ENCODE data around the gene TRIM67. TPM values are rescaled to one million over a fixed set of nuclear protein-coding genes. Genes with fewer than 3 reads are reported as not detected.
A peak's percentile ranks its signal among the peaks of the same experiment; 100 is the strongest.

Gene TRIM67
- total and polyA plus RNA-seq, 9 of the 15 experiments (the other 6 are each of a cell fraction or from before 2014, with no cell fraction given), result 0.04 to 0.60 (median 0.31) TPM

DNA sequence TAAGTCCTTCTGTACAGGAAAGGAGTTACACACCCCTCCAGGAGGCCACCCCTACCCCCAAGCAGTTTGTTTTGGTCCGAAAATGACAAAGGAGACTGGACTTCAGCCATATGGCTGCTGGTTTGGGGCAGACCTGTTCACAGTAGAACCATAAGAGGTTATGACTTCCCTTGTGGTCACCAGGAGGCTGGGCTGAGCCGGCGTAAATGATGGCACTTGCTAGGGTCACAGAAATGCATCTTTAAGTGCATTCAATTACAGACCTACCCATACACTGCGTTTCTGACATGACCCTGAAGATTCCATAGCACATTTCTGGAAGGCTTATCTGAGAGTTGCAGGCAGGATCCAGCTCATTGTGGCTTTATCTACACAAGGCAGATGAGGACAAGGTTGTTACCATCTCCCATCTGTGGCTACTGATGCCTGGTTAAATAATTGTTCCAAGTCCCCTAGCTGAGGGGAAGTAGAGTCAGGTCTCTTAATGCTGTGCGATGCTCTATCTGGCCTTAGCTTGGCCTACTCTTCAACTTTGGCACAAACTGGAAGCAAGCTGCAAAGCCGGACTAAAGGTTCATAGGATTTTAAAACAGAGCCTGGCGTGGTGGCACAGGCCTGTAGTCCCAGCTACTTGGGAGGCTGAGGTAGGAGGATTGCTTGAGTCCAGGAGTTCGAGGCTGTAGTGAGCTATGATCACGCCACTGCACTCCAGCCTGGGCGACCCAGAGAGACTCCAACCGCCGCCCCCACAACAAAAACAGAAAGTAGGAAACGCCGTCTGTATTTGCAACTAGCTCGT, 1.7 kb upstream of the TRIM67 start (continued):
- TF ChIP-seq, protein P1, sequence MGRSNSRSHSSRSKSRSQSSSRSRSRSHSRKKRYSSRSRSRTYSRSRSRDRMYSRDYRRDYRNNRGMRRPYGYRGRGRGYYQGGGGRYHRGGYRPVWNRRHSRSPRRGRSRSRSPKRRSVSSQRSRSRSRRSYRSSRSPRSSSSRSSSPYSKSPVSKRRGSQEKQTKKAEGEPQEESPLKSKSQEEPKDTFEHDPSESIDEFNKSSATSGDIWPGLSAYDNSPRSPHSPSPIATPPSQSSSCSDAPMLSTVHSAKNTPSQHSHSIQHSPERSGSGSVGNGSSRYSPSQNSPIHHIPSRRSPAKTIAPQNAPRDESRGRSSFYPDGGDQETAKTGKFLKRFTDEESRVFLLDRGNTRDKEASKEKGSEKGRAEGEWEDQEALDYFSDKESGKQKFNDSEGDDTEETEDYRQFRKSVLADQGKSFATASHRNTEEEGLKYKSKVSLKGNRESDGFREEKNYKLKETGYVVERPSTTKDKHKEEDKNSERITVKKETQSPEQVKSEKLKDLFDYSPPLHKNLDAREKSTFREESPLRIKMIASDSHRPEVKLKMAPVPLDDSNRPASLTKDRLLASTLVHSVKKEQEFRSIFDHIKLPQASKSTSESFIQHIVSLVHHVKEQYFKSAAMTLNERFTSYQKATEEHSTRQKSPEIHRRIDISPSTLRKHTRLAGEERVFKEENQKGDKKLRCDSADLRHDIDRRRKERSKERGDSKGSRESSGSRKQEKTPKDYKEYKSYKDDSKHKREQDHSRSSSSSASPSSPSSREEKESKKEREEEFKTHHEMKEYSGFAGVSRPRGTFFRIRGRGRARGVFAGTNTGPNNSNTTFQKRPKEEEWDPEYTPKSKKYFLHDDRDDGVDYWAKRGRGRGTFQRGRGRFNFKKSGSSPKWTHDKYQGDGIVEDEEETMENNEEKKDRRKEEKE (IDR thresholded peaks at IDR 0.05; ENCODE audit: borderline replicate concordance in 1 of 2, control insufficient read depth in 1 of 2, low read depth in 2 of 2, low read length in 1 of 2), result no peak
- TF ChIP-seq TEAD1 (CRISPR knock-in tag; IDR thresholded peaks at IDR 0.05), result peak; percentile 97
- peak; percentile 95 for TF ChIP-seq ELF4 (CRISPR knock-in tag; IDR thresholded peaks at IDR 0.05)
- TF ChIP-seq, protein P2, sequence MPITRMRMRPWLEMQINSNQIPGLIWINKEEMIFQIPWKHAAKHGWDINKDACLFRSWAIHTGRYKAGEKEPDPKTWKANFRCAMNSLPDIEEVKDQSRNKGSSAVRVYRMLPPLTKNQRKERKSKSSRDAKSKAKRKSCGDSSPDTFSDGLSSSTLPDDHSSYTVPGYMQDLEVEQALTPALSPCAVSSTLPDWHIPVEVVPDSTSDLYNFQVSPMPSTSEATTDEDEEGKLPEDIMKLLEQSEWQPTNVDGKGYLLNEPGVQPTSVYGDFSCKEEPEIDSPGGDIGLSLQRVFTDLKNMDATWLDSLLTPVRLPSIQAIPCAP (CRISPR knock-in tag; IDR thresholded peaks at IDR 0.05; ENCODE audit: borderline replicate concordance), result no peak
- TF ChIP-seq, protein P3, sequence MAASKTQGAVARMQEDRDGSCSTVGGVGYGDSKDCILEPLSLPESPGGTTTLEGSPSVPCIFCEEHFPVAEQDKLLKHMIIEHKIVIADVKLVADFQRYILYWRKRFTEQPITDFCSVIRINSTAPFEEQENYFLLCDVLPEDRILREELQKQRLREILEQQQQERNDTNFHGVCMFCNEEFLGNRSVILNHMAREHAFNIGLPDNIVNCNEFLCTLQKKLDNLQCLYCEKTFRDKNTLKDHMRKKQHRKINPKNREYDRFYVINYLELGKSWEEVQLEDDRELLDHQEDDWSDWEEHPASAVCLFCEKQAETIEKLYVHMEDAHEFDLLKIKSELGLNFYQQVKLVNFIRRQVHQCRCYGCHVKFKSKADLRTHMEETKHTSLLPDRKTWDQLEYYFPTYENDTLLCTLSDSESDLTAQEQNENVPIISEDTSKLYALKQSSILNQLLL (CRISPR knock-in tag; IDR thresholded peaks at IDR 0.05; ENCODE audit: borderline replicate concordance), result no peak
- TF ChIP-seq, protein P4, sequence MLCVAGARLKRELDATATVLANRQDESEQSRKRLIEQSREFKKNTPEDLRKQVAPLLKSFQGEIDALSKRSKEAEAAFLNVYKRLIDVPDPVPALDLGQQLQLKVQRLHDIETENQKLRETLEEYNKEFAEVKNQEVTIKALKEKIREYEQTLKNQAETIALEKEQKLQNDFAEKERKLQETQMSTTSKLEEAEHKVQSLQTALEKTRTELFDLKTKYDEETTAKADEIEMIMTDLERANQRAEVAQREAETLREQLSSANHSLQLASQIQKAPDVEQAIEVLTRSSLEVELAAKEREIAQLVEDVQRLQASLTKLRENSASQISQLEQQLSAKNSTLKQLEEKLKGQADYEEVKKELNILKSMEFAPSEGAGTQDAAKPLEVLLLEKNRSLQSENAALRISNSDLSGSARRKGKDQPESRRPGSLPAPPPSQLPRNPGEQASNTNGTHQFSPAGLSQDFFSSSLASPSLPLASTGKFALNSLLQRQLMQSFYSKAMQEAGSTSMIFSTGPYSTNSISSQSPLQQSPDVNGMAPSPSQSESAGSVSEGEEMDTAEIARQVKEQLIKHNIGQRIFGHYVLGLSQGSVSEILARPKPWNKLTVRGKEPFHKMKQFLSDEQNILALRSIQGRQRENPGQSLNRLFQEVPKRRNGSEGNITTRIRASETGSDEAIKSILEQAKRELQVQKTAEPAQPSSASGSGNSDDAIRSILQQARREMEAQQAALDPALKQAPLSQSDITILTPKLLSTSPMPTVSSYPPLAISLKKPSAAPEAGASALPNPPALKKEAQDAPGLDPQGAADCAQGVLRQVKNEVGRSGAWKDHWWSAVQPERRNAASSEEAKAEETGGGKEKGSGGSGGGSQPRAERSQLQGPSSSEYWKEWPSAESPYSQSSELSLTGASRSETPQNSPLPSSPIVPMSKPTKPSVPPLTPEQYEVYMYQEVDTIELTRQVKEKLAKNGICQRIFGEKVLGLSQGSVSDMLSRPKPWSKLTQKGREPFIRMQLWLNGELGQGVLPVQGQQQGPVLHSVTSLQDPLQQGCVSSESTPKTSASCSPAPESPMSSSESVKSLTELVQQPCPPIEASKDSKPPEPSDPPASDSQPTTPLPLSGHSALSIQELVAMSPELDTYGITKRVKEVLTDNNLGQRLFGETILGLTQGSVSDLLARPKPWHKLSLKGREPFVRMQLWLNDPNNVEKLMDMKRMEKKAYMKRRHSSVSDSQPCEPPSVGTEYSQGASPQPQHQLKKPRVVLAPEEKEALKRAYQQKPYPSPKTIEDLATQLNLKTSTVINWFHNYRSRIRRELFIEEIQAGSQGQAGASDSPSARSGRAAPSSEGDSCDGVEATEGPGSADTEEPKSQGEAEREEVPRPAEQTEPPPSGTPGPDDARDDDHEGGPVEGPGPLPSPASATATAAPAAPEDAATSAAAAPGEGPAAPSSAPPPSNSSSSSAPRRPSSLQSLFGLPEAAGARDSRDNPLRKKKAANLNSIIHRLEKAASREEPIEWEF (CRISPR knock-in tag; IDR thresholded peaks at IDR 0.05), result 0 out of 2 replicates have a peak, but pooled peaks have one; percentile 56
- no peak for TF ChIP-seq CAMTA2 (CRISPR knock-in tag; conservative IDR thresholded peaks at IDR 0.05)
- no peak for TF ChIP-seq ZC3H4 (CRISPR knock-in tag; IDR thresholded peaks at IDR 0.05; ENCODE audit: borderline replicate concordance)
- peak; percentile 99 for TF ChIP-seq TARDBP (IDR thresholded peaks at IDR 0.05)
- no peak; the same call in 1 of the 2 replicates for TF ChIP-seq ZBTB17 (CRISPR knock-in tag; IDR thresholded peaks at IDR 0.05)

All from K562 (cell line).